Astrocyte (in vitro differentiated cells and primary cell): ENCODE results near the gene RAB8B. TPM values are rescaled to one million over a fixed set of nuclear protein-coding genes. Genes with fewer than 3 reads are reported as not detected.

Experiments used
- DNase-seq: peaks from one replicate; pipeline ENCODE4 v3.0.0-alpha.2; 2010; ENCODE audit warnings: low read depth
- FAIRE-seq: peaks from 2 replicates; lab custom pipeline; 2011; peaks lifted over from hg19 to GRCh38; lab: Jason Lieb, UNC
- H2AFZ ChIP-seq: 2 replicates; pipeline ENCODE4 v1.6.0; 2012; ENCODE audit warnings: low read depth, low read length, inconsistent platforms
- H3K27ac ChIP-seq: 2 replicates; pipeline ENCODE4 v1.5.1; 2011; ENCODE audit warnings: low read depth, low read length, inconsistent platforms
- H3K27me3 ChIP-seq: 2 replicates; pipeline ENCODE4 v1.6.0; 2011; ENCODE audit warnings: low read length, inconsistent platforms; ENCODE audit not compliant: insufficient read depth
- H3K36me3 ChIP-seq: 2 replicates; pipeline ENCODE4 v1.5.1; 2011; ENCODE audit warnings: low read length, inconsistent platforms; ENCODE audit not compliant: insufficient read depth
- H3K4me1 ChIP-seq: 2 replicates; pipeline ENCODE4 v1.5.1; 2011; ENCODE audit warnings: low read length, inconsistent platforms; ENCODE audit not compliant: insufficient read depth
- H3K4me2 ChIP-seq: 2 replicates; pipeline ENCODE4 v1.6.0; 2012; ENCODE audit warnings: low read length, inconsistent platforms
- H3K4me3 ChIP-seq: 2 replicates; pipeline ENCODE4 v1.5.1; 2011; ENCODE audit warnings: low read depth, mild to moderate bottlenecking, low read length, inconsistent platforms; ENCODE audit not compliant: insufficient read depth
- H3K79me2 ChIP-seq: 2 replicates; pipeline ENCODE4 v1.6.0; 2012; ENCODE audit warnings: mild to moderate bottlenecking, low read length, inconsistent platforms; ENCODE audit not compliant: insufficient read depth
- H3K9ac ChIP-seq: 2 replicates; pipeline ENCODE4 v1.6.0; 2012; ENCODE audit warnings: mild to moderate bottlenecking, low read length, inconsistent platforms
- H3K9me3 ChIP-seq: 2 replicates; pipeline ENCODE4 v1.5.1; 2012; ENCODE audit warnings: low read depth, mild to moderate bottlenecking, low read length, inconsistent platforms; ENCODE audit not compliant: insufficient read depth
- H4K20me1 ChIP-seq: 2 replicates; pipeline ENCODE4 v1.6.0; 2012; ENCODE audit warnings: low read length, inconsistent platforms; ENCODE audit not compliant: insufficient read depth
- H3K27ac Mint-ChIP-seq: one replicate; pipeline ENCODE4 v1.8.0; 2021; ENCODE audit warnings: mild to moderate bottlenecking, mixed read lengths; ENCODE audit not compliant: unreplicated experiment
- H3K27me3 Mint-ChIP-seq: one replicate; pipeline ENCODE4 v1.8.0; 2021; ENCODE audit warnings: low read depth, mixed read lengths; ENCODE audit not compliant: unreplicated experiment
- H3K36me3 Mint-ChIP-seq: one replicate; pipeline ENCODE4 v1.8.0; 2021; ENCODE audit warnings: low read depth, mixed read lengths; ENCODE audit not compliant: unreplicated experiment
- H3K4me1 Mint-ChIP-seq: one replicate; pipeline ENCODE4 v1.8.0; 2021; ENCODE audit warnings: low read depth, mixed read lengths; ENCODE audit not compliant: unreplicated experiment
- H3K4me3 Mint-ChIP-seq: one replicate; pipeline ENCODE4 v1.8.0; 2021; ENCODE audit warnings: mild to moderate bottlenecking, moderate library complexity, mixed read lengths; ENCODE audit not compliant: unreplicated experiment
- H3K9me3 Mint-ChIP-seq: one replicate; pipeline ENCODE4 v1.8.0; 2021; ENCODE audit warnings: mild to moderate bottlenecking, mixed read lengths; ENCODE audit not compliant: unreplicated experiment
- EZH2 ChIP-seq: IDR thresholded peaks from 2 replicates; pipeline ENCODE4 v1.6.1; 2012; ENCODE audit warnings: mild to moderate bottlenecking, low read length, inconsistent platforms; ENCODE audit not compliant: insufficient read depth
- total RNA-seq: library from RNA; stranded (reverse); gene quantifications from 2 replicates; pipeline ENCODE4 v1.2.1, GENCODE V29; 2021
- TF ChIP-seq, protein P1 (sequence below): IDR thresholded peaks from 2 replicates; pipeline ENCODE4 v1.5.1; 2011; ENCODE audit warnings: low read depth, mild to moderate bottlenecking, inconsistent platforms, low read length, moderate library complexity; ENCODE audit not compliant: insufficient read depth

Gene RAB8B
- total RNA-seq, 1 donor from 2014 or later = 49.3 TPM

DNA sequence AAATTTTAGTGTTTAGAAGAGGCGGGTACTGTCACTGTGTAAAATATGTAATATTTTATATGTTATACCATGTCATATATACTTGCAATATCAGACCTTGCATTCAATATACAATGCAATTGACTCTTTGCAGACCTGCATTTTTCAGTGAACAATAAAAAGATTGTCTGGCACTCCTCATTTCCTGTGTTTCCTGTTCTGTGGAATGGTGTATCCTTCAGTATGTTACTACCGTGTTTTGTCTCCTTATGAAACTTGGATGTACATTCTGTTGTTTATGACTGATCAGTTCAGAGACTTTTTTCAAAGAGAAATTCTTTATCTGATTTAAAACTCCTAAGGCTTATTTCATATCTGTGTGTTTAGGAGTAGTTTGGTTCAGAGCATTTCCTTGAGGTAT lies 119.5 kb downstream of the RAB8B start:
- Histone ChIP-seq H3K4me1 (no peaks in the 10 kb centered on the region), H3K27ac (no peak overlapping the region), H3K79me2 (no peaks in the 10 kb centered on the region), H3K9me3 (no peaks in the 10 kb centered on the region), H3K27me3 (no peaks in the 10 kb centered on the region), H3K36me3 (peaks cover 4% of the 10 kb centered on the region), H2AFZ (no peak overlapping the region), H3K4me3 (no peak overlapping the region), H3K9ac (no peak overlapping the region), H4K20me1 (no peaks in the 10 kb centered on the region), H3K4me2 (no peak overlapping the region)
- Mint-ChIP-seq H3K9me3 (no peaks in the 10 kb centered on the region), H3K27me3 (no peaks in the 10 kb centered on the region), H3K4me3 (no peak overlapping the region), H3K27ac (no peak overlapping the region), H3K4me1 (peaks cover 4% of the 10 kb centered on the region), H3K36me3 (peaks cover 12% of the 10 kb centered on the region)
- TF ChIP-seq, protein P1, sequence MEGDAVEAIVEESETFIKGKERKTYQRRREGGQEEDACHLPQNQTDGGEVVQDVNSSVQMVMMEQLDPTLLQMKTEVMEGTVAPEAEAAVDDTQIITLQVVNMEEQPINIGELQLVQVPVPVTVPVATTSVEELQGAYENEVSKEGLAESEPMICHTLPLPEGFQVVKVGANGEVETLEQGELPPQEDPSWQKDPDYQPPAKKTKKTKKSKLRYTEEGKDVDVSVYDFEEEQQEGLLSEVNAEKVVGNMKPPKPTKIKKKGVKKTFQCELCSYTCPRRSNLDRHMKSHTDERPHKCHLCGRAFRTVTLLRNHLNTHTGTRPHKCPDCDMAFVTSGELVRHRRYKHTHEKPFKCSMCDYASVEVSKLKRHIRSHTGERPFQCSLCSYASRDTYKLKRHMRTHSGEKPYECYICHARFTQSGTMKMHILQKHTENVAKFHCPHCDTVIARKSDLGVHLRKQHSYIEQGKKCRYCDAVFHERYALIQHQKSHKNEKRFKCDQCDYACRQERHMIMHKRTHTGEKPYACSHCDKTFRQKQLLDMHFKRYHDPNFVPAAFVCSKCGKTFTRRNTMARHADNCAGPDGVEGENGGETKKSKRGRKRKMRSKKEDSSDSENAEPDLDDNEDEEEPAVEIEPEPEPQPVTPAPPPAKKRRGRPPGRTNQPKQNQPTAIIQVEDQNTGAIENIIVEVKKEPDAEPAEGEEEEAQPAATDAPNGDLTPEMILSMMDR = no peak
- no peak for TF ChIP-seq EZH2
- FAIRE-seq = no peak
- DNase-seq = no peak

DNA sequence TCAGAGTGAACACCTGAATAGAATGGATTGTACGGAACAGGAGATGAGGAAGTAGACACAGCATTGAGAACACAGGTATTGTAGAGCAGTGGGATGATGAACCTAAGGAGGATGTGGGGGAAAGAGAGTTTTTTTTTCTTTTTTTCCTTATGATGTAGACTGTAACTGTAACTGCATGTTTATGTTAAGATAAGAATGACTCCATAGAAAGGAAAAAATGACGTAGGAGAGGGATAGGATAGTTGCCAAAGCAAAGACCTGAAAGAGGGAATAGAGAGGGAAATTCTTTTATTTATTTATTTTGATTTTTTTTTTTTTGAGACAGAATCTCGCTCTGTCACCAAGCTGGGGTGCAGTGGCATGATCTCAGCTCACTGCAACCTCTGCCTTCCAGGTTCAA lies 121.2 kb downstream of the RAB8B start:
- Histone ChIP-seq H3K4me2 (no peak overlapping the region), H3K9ac (no peak overlapping the region), H3K27me3 (no peaks in the 10 kb centered on the region), H2AFZ (no peak overlapping the region), H3K9me3 (no peaks in the 10 kb centered on the region), H3K4me1 (no peaks in the 10 kb centered on the region), H3K4me3 (no peak overlapping the region), H4K20me1 (no peaks in the 10 kb centered on the region), H3K79me2 (no peaks in the 10 kb centered on the region), H3K27ac (no peak overlapping the region), H3K36me3 (peaks cover 4% of the 10 kb centered on the region)
- no peak overlapping the region for H3K4me3 Mint-ChIP-seq
- no peaks in the 10 kb centered on the region for H3K9me3 Mint-ChIP-seq
- H3K27ac Mint-ChIP-seq = no peak overlapping the region
- DNase-seq (no peak), FAIRE-seq (no peak)
- TF ChIP-seq EZH2 = no peak
- H3K27me3 Mint-ChIP-seq = no peaks in the 10 kb centered on the region
- peaks cover 6% of the 10 kb centered on the region for H3K4me1 Mint-ChIP-seq
- peaks cover 2% of the 10 kb centered on the region for H3K36me3 Mint-ChIP-seq

DNA sequence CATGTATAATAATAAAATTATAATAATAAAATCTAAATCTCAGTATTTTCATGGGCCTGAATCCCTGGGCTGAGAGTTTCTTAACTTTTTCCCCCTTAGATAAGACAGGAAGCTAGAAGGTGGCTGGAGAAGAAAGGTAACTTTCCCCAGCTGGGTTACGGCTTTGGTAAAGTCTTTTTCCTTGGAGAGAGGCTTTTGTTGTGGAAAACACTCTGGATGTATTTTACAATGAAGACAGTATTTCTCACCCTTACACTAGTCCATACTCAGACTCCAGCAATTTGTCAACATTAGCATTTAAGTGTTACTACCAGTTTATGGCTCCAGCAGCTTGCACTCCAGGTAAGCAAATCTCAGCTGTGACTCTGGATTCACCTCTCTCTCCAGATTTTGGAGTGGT lies 122.9 kb downstream of the RAB8B start:
- no peaks in the 10 kb centered on the region for H3K9me3 ChIP-seq
- Mint-ChIP-seq H3K27me3 (no peaks in the 10 kb centered on the region), H3K9me3 (no peaks in the 10 kb centered on the region), H3K4me1 (peaks cover 6% of the 10 kb centered on the region), H3K36me3 (no peaks in the 10 kb centered on the region), H3K27ac (no peak overlapping the region), H3K4me3 (no peak overlapping the region)
- no peak overlapping the region for H3K9ac ChIP-seq
- no peak for FAIRE-seq
- H3K27me3 ChIP-seq = no peaks in the 10 kb centered on the region
- H3K79me2 ChIP-seq = no peaks in the 10 kb centered on the region
- no peak for DNase-seq
- TF ChIP-seq, protein P1 = no peak
- TF ChIP-seq EZH2 = no peak
- H3K4me3 ChIP-seq = no peak overlapping the region
- no peak overlapping the region for H3K4me2 ChIP-seq
- no peaks in the 10 kb centered on the region for H4K20me1 ChIP-seq
- no peak overlapping the region for H3K27ac ChIP-seq
- H3K36me3 ChIP-seq = no peaks in the 10 kb centered on the region
- no peak overlapping the region for H2AFZ ChIP-seq
- H3K4me1 ChIP-seq = no peaks in the 10 kb centered on the region
